ENCODE data around the gene IGSF8.

DNA sequence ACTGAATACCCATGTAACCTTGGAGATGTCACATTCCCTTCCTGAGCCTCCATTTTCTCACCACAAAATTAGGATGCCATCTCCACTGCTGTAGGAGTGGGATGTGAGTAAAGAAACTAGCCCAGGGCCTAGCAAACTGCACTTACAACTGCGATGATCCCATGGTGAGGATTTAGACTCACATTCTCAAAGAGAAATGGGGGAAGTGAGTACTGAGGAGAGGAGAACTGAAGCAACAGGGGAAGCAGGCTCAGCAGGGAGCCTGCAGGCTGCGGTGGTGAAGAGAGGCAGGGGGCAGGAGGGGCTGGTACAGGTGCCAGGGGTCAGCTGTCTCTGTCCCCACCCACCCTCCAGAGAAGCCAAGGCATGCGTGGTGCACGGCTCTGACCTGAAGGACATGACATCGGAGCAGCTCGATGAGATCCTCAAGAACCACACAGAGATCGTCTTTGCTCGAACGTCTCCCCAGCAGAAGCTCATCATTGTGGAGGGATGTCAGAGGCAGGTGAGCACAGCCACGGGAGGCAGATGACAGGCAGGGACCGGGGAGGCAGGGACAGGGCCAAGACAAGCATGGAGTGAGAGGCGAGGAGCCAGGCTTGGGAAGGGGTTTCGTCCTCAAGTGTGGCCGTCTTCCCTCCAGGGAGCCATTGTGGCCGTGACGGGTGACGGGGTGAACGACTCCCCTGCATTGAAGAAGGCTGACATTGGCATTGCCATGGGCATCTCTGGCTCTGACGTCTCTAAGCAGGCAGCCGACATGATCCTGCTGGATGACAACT, 36.6 kb upstream of the IGSF8 start:
- no peak for TF ChIP-seq EP300 (IDR thresholded peaks at IDR 0.05)
- TF ChIP-seq, protein P1, sequence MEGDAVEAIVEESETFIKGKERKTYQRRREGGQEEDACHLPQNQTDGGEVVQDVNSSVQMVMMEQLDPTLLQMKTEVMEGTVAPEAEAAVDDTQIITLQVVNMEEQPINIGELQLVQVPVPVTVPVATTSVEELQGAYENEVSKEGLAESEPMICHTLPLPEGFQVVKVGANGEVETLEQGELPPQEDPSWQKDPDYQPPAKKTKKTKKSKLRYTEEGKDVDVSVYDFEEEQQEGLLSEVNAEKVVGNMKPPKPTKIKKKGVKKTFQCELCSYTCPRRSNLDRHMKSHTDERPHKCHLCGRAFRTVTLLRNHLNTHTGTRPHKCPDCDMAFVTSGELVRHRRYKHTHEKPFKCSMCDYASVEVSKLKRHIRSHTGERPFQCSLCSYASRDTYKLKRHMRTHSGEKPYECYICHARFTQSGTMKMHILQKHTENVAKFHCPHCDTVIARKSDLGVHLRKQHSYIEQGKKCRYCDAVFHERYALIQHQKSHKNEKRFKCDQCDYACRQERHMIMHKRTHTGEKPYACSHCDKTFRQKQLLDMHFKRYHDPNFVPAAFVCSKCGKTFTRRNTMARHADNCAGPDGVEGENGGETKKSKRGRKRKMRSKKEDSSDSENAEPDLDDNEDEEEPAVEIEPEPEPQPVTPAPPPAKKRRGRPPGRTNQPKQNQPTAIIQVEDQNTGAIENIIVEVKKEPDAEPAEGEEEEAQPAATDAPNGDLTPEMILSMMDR (IDR thresholded peaks at IDR 0.05), result no peak
- TF ChIP-seq POLR2A (IDR thresholded peaks at IDR 0.05), result no peak

Data from ovary (tissue), 3 donors.